IMR-90 (cell line): ENCODE data around the gene SMIM31. TPM values are rescaled to one million over a fixed set of nuclear protein-coding genes. Genes with fewer than 3 reads are reported as not detected.

Experiments used
- ATAC-seq: fragments of 200-7000 bp; cut with Tn5 transposase; 2 replicates; pipeline ENCODE4 v1.9.1; 2020; ENCODE audit warnings: low read depth, mild to moderate bottlenecking, moderate library complexity
- BruUV-seq: library from RNA; stranded (reverse); fragments of 400-500 nt; replicated peaks from 2 replicates; lab custom pipeline; 2021; lab: Mats Ljungman, UMichigan
- CTCF ChIA-PET: fragments of 300-600 bp; formaldehyde crosslinking; extraction: SDS; loops from one replicate; lab custom pipeline; 2021; ENCODE audit warnings: antibody characterized with exemption; lab: Yijun Ruan, JAX
- POLR2A ChIA-PET: fragments of 300-600 bp; sonication (Branson Sonifier 250); formaldehyde crosslinking; loops from one replicate; lab custom pipeline; 2022; ENCODE audit warnings: antibody characterized with exemption; ENCODE audit not compliant: unreplicated experiment; lab: Charles Lee
- DNase-seq: peaks from one replicate; pipeline ENCODE4 v3.0.0; 2013
- H2AFZ ChIP-seq: replicated peaks from 2 replicates; pipeline ENCODE3; 2013; ENCODE audit warnings: low read length, mild to moderate bottlenecking; ENCODE audit not compliant: poor library complexity
- H2AK5ac ChIP-seq: 2 replicates; pipeline ENCODE4 v1.6.1; 2013; ENCODE audit warnings: low read depth, low read length, inconsistent platforms
- H2AK9ac ChIP-seq: replicated peaks from 2 replicates; pipeline ENCODE3; 2013; ENCODE audit warnings: mild to moderate bottlenecking, low read depth, low read length, moderate library complexity; ENCODE audit not compliant: poor library complexity
- H2BK120ac ChIP-seq: 2 replicates; pipeline ENCODE4 v1.6.1; 2013; ENCODE audit warnings: low read depth, low read length, inconsistent platforms
- H2BK15ac ChIP-seq: 3 replicates; pipeline ENCODE4 v1.6.1; 2013; ENCODE audit warnings: low read depth, low read length, inconsistent platforms
- H2BK20ac ChIP-seq: 2 replicates; pipeline ENCODE4 v1.6.1; 2013; ENCODE audit warnings: low read depth, mild to moderate bottlenecking, inconsistent platforms, low read length, moderate library complexity
- H2BK5ac ChIP-seq: 2 replicates; pipeline ENCODE4 v1.6.1; 2013; ENCODE audit warnings: mild to moderate bottlenecking, low read depth, low read length, inconsistent platforms; ENCODE audit not compliant: poor library complexity, severe bottlenecking
- H3K14ac ChIP-seq: replicated peaks from 2 replicates; pipeline ENCODE4 v1.6.1; 2013; ENCODE audit warnings: low read depth, low read length, inconsistent platforms
- H3K18ac ChIP-seq: 2 replicates; pipeline ENCODE4 v1.6.1; 2013; ENCODE audit warnings: low read depth, low read length, control low read depth
- H3K23ac ChIP-seq: 2 replicates; pipeline ENCODE4 v1.6.1; 2013; ENCODE audit warnings: low read depth, low read length, inconsistent platforms
- H3K27ac ChIP-seq: 2 replicates; pipeline ENCODE4 v1.5.1; 2013; ENCODE audit warnings: mild to moderate bottlenecking, control low read depth, low read length; ENCODE audit not compliant: insufficient read depth
- H3K27me3 ChIP-seq: 2 replicates; pipeline ENCODE4 v1.6.1; 2013; ENCODE audit warnings: low read length; ENCODE audit not compliant: control insufficient read depth, insufficient read depth
- H3K36me3 ChIP-seq: 2 replicates; pipeline ENCODE4 v1.6.1; 2013; ENCODE audit warnings: low read length, mixed read lengths; ENCODE audit not compliant: control insufficient read depth, insufficient read depth
- H3K4ac ChIP-seq: 2 replicates; pipeline ENCODE4 v1.6.1; 2013; ENCODE audit warnings: low read depth, low read length, inconsistent platforms
- H3K4me1 ChIP-seq: 2 replicates; pipeline ENCODE4 v1.6.1; 2013; ENCODE audit warnings: low read length, mixed read lengths; ENCODE audit not compliant: control insufficient read depth, insufficient read depth
- H3K4me2 ChIP-seq: 2 replicates; pipeline ENCODE4 v1.6.1; 2013; ENCODE audit warnings: low read depth, mild to moderate bottlenecking, control low read depth, low read length, moderate library complexity
- H3K4me3 ChIP-seq: 2 replicates; pipeline ENCODE4 v1.5.1; 2013; ENCODE audit warnings: low read depth, mild to moderate bottlenecking, control low read depth, low read length, moderate library complexity; ENCODE audit not compliant: insufficient read depth
- H3K56ac ChIP-seq: 2 replicates; pipeline ENCODE4 v1.6.1; 2013; ENCODE audit warnings: low read length, inconsistent platforms; ENCODE audit not compliant: insufficient read depth; ENCODE audit errors: extremely low read depth
- H3K79me1 ChIP-seq, 2 experiments: 2 replicates each; pipeline ENCODE4 v1.6.1; 2013; ENCODE audit warnings: low read length in 2 of 2, inconsistent platforms in 1 of 2, low read depth in 1 of 2
- H3K9ac ChIP-seq: 2 replicates; pipeline ENCODE4 v1.6.1; 2013; ENCODE audit warnings: low read depth, low read length, control low read depth
- H3K9me1 ChIP-seq: 2 replicates; pipeline ENCODE4 v1.6.1; 2013; ENCODE audit warnings: low read length, inconsistent platforms; ENCODE audit not compliant: insufficient read depth
- H3K9me3 ChIP-seq: 2 replicates; pipeline ENCODE4 v1.6.1; 2013; ENCODE audit warnings: low read length; ENCODE audit not compliant: control insufficient read depth, insufficient read depth
- H4K20me1 ChIP-seq: 2 replicates; pipeline ENCODE4 v1.6.1; 2013; ENCODE audit warnings: low read length, inconsistent platforms; ENCODE audit not compliant: insufficient read depth
- H4K5ac ChIP-seq: 2 replicates; pipeline ENCODE4 v1.6.1; 2013; ENCODE audit warnings: mild to moderate bottlenecking, low read depth, low read length, control low read depth
- H4K8ac ChIP-seq, 2 experiments: 2 replicates each; pipeline ENCODE4 v1.6.1; 2013; ENCODE audit warnings: low read depth in 2 of 2, low read length in 2 of 2, control low read depth in 1 of 2, inconsistent platforms in 1 of 2
- H4K91ac ChIP-seq: 2 replicates; pipeline ENCODE4 v1.6.1; 2013; ENCODE audit warnings: low read depth, low read length, inconsistent platforms; ENCODE audit not compliant: insufficient read depth
- CHD1 ChIP-seq: IDR thresholded peaks from 2 replicates; pipeline ENCODE4 v1.6.1; 2012; ENCODE audit warnings: low read depth, low read length, improper control_type of control experiment
- CTCF ChIP-seq: conservative IDR thresholded peaks from 2 replicates; pipeline ENCODE4 v1.5.1; 2012; ENCODE audit warnings: mild to moderate bottlenecking, low read depth, low read length, improper control_type of control experiment
- FOS ChIP-seq: fragments of 150-350 bp; IDR thresholded peaks from 2 replicates; pipeline ENCODE4 v1.6.1; 2016; ENCODE audit warnings: low read depth, low read length
- NFE2L2 ChIP-seq: fragments of 150-350 bp; IDR thresholded peaks from 2 replicates; pipeline ENCODE4 v1.6.1; 2016; ENCODE audit warnings: low read depth, mild to moderate bottlenecking, low read length
- POLR2A ChIP-seq: IDR thresholded peaks from 2 replicates; pipeline ENCODE4 v1.6.1; 2012; ENCODE audit warnings: mild to moderate bottlenecking, low read depth, low read length
- RAD21 ChIP-seq: IDR thresholded peaks from 2 replicates; pipeline ENCODE4 v1.6.1; 2012; ENCODE audit warnings: low read length, improper control_type of control experiment
- dilution Hi-C: fragments of 300-500 bp; cut with HindIII; formaldehyde crosslinking; loops from one replicate; pipeline ENCODE4 v1.14.3; 2018; ENCODE audit warnings: low sequenced_read_pairs; ENCODE audit not compliant: unreplicated experiment
- in situ Hi-C: fragments of 300-500 bp; cut with MboI; formaldehyde crosslinking; loops from 3 replicates; pipeline ENCODE4 v1.14.3; 2019; ENCODE audit warnings: low sequenced_read_pairs, inconsistent platforms, mixed read lengths
- intact Hi-C: fragments of 100-400 bp; cut with micrococcal nuclease; formaldehyde crosslinking; loops from 2 replicates; pipeline ENCODE4 v1.10.0; 2022
- polyA plus RNA-seq, 3 experiments: library from polyadenylated mRNA; depleted of rRNA; stranded (reverse); fragments of >200 nt; gene quantifications; 2 replicates each; pipeline ENCODE4 v1.2.3, GENCODE V29; 2012; ENCODE audit warnings: low replicate concordance in 1 of 3
- total RNA-seq: library from RNA; depleted of rRNA; stranded (reverse); fragments of >200 nt; gene quantifications from 2 replicates; pipeline ENCODE4 v1.2.3, GENCODE V29; 2012

Gene SMIM31
- total and polyA plus RNA-seq, 2 of the 4 experiments (the other 2 are of a cell fraction): not detected

- intact Hi-C loops: no loop called here
- Histone ChIP-seq H3K4ac (no peak overlapping the region), H2BK15ac (no peak overlapping the region), H2AK9ac (no peak overlapping the region), H4K8ac (no peak overlapping the region), H3K79me1 (no peaks in the 10 kb centered on the region), H4K5ac (no peak overlapping the region), H2AK5ac (no peak overlapping the region), H3K23ac (no peak overlapping the region), H3K27ac (no peak overlapping the region), H3K9ac (no peak overlapping the region), H3K36me3 (no peaks in the 10 kb centered on the region), H2BK120ac (no peak overlapping the region), H3K27me3 (no peaks in the 10 kb centered on the region), H3K18ac (no peak overlapping the region), H4K91ac (no peak overlapping the region), H3K9me1 (no peaks in the 10 kb centered on the region), H3K14ac (no peak overlapping the region), H2BK20ac (no peak overlapping the region), H3K9me3 (no peaks in the 10 kb centered on the region), H3K4me1 (no peaks in the 10 kb centered on the region), H3K56ac (no peak overlapping the region), H3K4me3 (no peak overlapping the region), H2BK5ac (no peak overlapping the region), H4K20me1 (no peaks in the 10 kb centered on the region), H3K4me2 (no peak overlapping the region), H2AFZ (no peak overlapping the region)
- ChIA-PET CTCF (interaction anchor here (1.1 kb wide), 1 partner anchor 187 kb away, joined by 6 read pairs; the partner anchor contains the start of gene TRIM61), POLR2A (no interaction called here)
- in situ Hi-C loops: no loop called here
- no peak for TF ChIP-seq RAD21
- no peak for TF ChIP-seq POLR2A
- TF ChIP-seq NFE2L2: no peak
- TF ChIP-seq CTCF: no peak
- TF ChIP-seq FOS: no peak
- TF ChIP-seq CHD1: no peak
- no TSS peak for BruUV-seq
- ATAC-seq (no peak), DNase-seq (no peak)
- dilution Hi-C loops: no loop called here
Measured at GRCh38 chr4:164790249-164790648, 36.3 kb downstream of the SMIM31 start.
